ENCODE measurements around the gene C1orf116. TPM values are rescaled to one million over a fixed set of nuclear protein-coding genes. Genes with fewer than 3 reads are reported as not detected.

C1orf116 gene
- total RNA-seq, 4 donors from 2014 or later: 25.7 to 41.2 (median 29.2) TPM

DNA sequence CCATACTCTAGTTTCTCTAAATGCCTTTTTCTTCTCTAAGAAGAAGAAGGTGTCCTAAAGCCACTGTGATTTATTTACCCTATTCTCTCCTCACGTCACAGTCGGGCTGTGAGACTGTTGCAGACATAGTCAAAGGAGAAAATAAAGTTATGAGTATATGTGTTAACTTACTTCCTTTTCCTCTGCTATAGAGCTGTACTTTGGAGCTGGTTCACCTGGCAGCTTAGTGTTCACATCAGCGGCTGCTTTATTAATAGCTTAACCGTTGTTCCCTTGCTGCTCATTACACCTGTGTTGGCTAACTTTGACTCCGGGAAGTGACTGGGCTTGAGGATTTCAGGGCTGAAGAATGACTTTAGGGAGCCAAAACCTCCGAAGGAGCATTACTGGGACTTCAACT lies 24.1 kb upstream of the C1orf116 start:
- peak overlapping the region; percentile 92 to 96 (median 92) for H3K27ac ChIP-seq
- peak overlapping the region in 1 of 4 donors; percentile 22 for H3K4me3 ChIP-seq
- no peaks in the 10 kb centered on the region for H3K9me3 ChIP-seq
- in situ Hi-C loops (cut with MboI; ENCODE audit: low pct_ligation_motif_present in 1 of 4, low pct_unique_long_range_greater_than_20kb in 1 of 4, low sequenced_read_pairs in 3 of 4): no loop called here
- peak; percentile 59 for DNase-seq
- intact Hi-C loops (cut with DNase I; ENCODE audit: low total_unique reads): no loop called here
- no peaks in the 10 kb centered on the region for H3K27me3 ChIP-seq
- WGBS, 2 donors (ENCODE audit: low coverage in 1 of 2): 42 to 61% methylated on average over 2 to 6 of the region's 6 CpGs
- TF ChIP-seq EP300 (IDR thresholded peaks at IDR 0.05; ENCODE audit: low read depth) (no peak), POLR2A (IDR thresholded peaks at IDR 0.05) (peak; percentile 77), POLR2AphosphoS5 (IDR thresholded peaks at IDR 0.05) (peak in 2 of 3 donors; percentile 72 to 85)
- TF ChIP-seq, protein P1, sequence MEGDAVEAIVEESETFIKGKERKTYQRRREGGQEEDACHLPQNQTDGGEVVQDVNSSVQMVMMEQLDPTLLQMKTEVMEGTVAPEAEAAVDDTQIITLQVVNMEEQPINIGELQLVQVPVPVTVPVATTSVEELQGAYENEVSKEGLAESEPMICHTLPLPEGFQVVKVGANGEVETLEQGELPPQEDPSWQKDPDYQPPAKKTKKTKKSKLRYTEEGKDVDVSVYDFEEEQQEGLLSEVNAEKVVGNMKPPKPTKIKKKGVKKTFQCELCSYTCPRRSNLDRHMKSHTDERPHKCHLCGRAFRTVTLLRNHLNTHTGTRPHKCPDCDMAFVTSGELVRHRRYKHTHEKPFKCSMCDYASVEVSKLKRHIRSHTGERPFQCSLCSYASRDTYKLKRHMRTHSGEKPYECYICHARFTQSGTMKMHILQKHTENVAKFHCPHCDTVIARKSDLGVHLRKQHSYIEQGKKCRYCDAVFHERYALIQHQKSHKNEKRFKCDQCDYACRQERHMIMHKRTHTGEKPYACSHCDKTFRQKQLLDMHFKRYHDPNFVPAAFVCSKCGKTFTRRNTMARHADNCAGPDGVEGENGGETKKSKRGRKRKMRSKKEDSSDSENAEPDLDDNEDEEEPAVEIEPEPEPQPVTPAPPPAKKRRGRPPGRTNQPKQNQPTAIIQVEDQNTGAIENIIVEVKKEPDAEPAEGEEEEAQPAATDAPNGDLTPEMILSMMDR (IDR thresholded peaks at IDR 0.05): no peak
- H3K36me3 ChIP-seq: peaks cover 0 to 19% (median 8%) of the 10 kb centered on the region in 4 donors
- peaks cover 2 to 53% (median 23%) of the 10 kb centered on the region in 4 donors for H3K4me1 ChIP-seq

DNA sequence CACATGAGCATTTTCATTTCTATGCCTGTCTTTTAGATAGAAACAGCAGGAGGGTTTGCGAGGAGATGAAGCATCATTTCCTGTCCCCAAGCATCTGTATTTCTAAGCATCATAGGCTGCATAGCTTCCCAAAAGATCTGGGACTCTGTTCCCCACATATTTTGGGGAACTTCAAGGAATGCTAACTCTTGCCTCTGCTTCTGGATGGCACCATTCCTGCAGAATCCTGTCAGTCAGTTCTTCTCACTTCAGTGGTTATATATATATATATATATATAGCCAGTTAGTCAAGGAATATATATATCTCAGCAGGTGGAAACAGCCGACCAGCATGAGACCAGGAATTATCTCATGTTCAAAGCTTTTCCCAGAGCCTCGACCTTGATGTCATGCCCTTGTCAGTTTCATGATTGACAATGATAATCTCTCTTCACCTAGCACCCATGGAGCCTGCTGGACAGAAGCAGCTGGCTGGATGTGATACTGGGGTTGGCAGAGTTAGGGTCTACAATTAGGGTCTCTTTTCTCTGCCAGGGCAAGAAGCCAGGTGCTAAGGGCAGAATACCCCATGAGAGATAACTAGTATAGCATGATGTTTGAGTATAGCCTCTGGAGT lies 22.9 kb upstream of the C1orf116 start:
- H3K27me3 ChIP-seq: no peaks in the 10 kb centered on the region
- DNase-seq: no peak
- H3K27ac ChIP-seq: peak overlapping the region; percentile 92 to 96 (median 92)

DNA sequence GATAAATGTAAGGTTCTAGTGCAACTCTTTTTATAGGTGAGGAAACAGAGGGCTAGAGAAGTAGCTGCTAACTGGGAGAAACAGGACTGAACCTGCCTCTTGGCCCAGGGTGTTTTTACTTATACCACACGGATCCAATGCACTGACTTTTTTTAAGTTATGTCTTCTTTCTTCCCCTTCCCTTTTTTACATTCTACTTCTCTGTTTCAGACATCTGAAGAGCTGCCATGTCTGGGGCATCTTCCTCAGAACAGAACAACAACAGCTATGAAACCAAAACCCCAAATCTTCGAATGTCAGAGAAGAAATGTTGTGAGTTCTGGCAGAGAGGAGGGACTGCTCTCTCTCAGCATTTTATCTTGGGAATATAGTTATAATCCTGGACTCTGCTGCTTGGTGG lies 21.9 kb upstream of the C1orf116 start:
- intact Hi-C loops (cut with DNase I; ENCODE audit: low total_unique reads): no loop called here
- Histone ChIP-seq H3K27ac (peak overlapping the region; percentile 92 to 96 (median 92)), H3K4me1 (peaks cover 5 to 63% (median 32%) of the 10 kb centered on the region in 4 donors)

More for the DNA sequence above, 22.9 kb upstream of the C1orf116 start:
- WGBS, 2 donors (ENCODE audit: low coverage in 1 of 2): 60 to 70% methylated on average over 2 to 3 of the region's 3 CpGs
- H3K4me3 ChIP-seq: peak overlapping the region in 1 of 4 donors; percentile 22
- in situ Hi-C loops (cut with MboI; ENCODE audit: low pct_ligation_motif_present in 1 of 4, low pct_unique_long_range_greater_than_20kb in 1 of 4, low sequenced_read_pairs in 3 of 4) (no loop called here), intact Hi-C loops (cut with DNase I; ENCODE audit: low total_unique reads) (no loop called here)
- TF ChIP-seq EP300 (IDR thresholded peaks at IDR 0.05; ENCODE audit: low read depth): no peak
- TF ChIP-seq, protein P1 (IDR thresholded peaks at IDR 0.05): no peak
- TF ChIP-seq POLR2A (IDR thresholded peaks at IDR 0.05): no peak
- TF ChIP-seq POLR2AphosphoS5 (IDR thresholded peaks at IDR 0.05): no peak
- H3K9me3 ChIP-seq: no peaks in the 10 kb centered on the region
- peaks cover 2 to 59% (median 29%) of the 10 kb centered on the region in 4 donors for H3K4me1 ChIP-seq
- peaks cover 0 to 12% (median 5%) of the 10 kb centered on the region in 4 donors for H3K36me3 ChIP-seq

More for the DNA sequence above, 21.9 kb upstream of the C1orf116 start:
- in situ Hi-C loops (cut with MboI; ENCODE audit: low pct_ligation_motif_present in 1 of 4, low pct_unique_long_range_greater_than_20kb in 1 of 4, low sequenced_read_pairs in 3 of 4): no loop called here
- H3K4me3 ChIP-seq: peak overlapping the region in 1 of 4 donors; percentile 66
- H3K36me3 ChIP-seq: peaks cover 0 to 6% (median 3%) of the 10 kb centered on the region in 4 donors
- no peaks in the 10 kb centered on the region for H3K27me3 ChIP-seq
- TF ChIP-seq POLR2AphosphoS5 (IDR thresholded peaks at IDR 0.05) (no peak), POLR2A (IDR thresholded peaks at IDR 0.05) (no peak), EP300 (IDR thresholded peaks at IDR 0.05; ENCODE audit: low read depth) (no peak)
- TF ChIP-seq, protein P1 (IDR thresholded peaks at IDR 0.05): no peak
- 37 to 40% methylated on average over 2 of the region's 2 CpGs for WGBS, 2 donors (ENCODE audit: low coverage in 1 of 2)
- no peak for DNase-seq
- H3K9me3 ChIP-seq: no peaks in the 10 kb centered on the region
